ENCODE measurements around the gene RFX4.

DNA sequence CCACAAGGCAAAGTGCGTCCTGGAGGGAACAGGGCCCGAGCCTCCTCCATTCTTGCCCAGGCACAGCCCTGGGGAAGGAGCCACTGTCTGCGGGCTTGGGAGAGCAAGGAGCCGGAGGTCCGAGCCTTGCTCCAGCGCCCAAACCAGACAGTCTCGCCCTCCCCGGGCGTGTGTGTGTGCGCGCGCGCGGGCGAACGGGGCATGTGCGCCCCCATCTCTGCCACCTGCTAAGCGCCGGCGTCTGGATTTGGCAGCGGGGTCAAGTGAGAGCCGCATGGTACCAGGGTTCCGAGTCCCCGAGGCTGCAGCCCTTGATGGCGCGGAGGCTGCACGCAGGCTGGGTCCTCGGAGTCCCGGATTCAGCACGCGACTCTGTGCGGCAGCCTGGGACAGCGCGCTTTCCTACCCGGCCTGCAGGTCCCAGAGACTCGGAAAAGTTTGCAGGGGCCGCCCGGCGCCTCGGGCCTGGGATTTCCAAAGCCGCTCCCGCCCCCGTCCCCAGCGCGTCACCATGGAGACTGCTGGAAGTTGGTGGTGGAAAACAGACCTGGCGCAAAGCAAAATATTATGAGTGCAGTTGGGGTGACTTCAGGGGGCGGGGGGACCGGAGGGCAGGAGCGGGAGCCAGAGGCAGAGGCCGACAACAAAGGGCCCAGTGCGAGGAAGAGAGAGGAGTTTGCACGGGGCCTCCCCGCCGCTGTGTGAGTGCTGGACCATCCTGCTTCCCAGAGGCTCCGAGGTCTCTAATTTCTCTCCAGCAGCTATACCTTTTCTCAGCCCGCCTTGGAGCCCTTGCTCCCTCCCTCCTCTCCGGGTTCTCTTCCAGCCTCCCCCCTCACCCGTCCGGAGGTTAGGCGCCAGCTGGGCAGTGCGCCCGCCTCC, 4.2 kb downstream of the RFX4 start:
- TF ChIP-seq EP300 (IDR thresholded peaks at IDR 0.05) = no peak
- TF ChIP-seq POLR2A (IDR thresholded peaks at IDR 0.05; ENCODE audit: low read depth) = no peak
- TF ChIP-seq, protein P1, sequence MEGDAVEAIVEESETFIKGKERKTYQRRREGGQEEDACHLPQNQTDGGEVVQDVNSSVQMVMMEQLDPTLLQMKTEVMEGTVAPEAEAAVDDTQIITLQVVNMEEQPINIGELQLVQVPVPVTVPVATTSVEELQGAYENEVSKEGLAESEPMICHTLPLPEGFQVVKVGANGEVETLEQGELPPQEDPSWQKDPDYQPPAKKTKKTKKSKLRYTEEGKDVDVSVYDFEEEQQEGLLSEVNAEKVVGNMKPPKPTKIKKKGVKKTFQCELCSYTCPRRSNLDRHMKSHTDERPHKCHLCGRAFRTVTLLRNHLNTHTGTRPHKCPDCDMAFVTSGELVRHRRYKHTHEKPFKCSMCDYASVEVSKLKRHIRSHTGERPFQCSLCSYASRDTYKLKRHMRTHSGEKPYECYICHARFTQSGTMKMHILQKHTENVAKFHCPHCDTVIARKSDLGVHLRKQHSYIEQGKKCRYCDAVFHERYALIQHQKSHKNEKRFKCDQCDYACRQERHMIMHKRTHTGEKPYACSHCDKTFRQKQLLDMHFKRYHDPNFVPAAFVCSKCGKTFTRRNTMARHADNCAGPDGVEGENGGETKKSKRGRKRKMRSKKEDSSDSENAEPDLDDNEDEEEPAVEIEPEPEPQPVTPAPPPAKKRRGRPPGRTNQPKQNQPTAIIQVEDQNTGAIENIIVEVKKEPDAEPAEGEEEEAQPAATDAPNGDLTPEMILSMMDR (IDR thresholded peaks at IDR 0.05) = no peak
- no peak for TF ChIP-seq POLR2AphosphoS5 (IDR thresholded peaks at IDR 0.05)
